ENCODE measurements around the gene OR52E4.

OR52E4 gene

DNA sequence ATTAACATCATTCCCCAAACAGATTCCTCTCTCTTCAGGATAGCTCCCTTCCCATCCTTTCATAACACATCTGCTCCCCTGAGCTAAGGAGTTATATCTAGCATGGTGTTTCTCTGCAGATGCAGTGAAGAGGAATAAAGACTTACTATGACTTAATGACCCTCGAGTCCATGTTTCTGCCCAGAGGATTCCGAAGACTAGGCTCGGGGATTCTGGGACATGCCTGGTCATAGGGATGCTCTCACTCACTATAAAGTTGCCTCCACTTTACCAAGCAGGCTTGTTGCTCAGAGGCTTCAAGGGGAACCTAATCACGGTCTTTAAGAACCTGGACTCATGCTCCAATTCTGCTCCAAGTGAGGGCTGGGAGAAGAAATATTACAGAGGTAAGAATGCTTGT, at the start of gene OR52E4:
Gene OR52E4, plus strand, starts transcription at position 301 of the 400 bp plus-strand sequence. CDS start 3,664 bp downstream, outside the sequence.
- DNase-seq, result no peak

DNA sequence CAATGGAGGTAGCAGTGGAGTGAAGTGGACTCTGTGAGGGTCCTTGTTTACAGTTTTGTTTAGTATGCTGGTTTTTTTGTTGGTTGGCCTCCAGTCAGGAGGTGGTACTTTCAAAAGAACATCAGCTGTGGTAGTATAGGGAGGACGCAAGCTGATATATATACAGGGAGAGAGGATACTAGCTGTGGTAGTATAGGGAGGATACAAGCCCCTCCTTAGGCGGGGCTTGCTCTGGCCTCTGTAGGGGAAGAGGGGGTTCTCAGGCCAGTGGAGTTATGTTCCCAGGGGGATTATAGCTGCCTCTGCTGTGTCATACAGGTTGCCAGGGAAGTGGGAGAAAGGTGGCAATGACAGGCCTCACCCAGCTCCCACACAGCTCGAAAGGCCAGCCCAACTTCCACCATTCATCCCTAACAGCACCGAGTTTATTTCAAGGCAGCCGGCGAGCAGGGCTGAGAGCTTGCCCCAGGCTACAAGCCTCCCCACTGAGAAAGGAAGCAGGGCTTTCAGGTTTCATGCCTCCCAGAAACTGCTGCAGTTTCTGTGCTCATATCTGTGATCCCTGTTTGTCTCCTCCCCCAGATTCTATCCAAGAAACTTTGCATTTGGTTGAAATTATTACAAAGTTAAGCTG, 49.1 kb upstream of the OR52E4 start:
- no peak for DNase-seq

DNA sequence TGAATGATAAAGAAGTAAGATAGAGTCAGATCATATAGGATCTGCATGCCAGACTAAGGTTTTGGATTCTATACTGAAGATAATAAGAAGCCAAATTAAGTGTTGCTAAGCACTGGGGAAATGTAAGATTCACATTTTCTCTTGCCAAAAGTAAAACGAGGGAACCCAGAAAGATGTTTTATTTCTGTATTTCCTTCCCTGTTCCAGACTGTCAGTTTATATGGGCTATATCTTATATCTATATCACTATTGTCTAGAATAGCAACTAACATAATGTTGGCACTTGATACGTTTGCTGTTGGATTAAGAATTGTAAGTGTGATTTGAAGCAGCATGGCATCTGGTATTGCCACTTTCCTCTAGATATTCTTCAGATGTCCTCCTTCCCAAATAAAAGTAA, 47.0 kb upstream of the OR52E4 start:
- no peak for DNase-seq

DNA sequence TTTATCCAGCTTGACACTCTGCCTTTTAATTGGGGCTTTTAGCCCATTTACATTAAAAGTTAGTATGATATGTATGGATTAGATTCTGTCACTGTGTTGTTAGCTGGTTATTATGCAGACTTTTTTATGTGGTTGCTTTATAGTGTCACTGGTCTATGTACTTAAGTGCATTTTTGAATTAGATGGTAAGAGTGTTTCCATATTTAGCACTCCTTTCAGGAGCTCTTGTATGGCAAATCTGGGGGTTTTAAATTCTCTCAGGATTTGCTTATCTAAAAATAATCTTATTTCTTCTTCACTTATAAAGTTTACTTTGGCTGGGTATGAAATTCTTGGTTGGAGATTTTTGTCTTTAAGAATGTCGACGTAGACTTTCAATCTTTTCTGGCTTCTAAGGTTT, 42.7 kb upstream of the OR52E4 start:
- DNase-seq, result no peak

DNA sequence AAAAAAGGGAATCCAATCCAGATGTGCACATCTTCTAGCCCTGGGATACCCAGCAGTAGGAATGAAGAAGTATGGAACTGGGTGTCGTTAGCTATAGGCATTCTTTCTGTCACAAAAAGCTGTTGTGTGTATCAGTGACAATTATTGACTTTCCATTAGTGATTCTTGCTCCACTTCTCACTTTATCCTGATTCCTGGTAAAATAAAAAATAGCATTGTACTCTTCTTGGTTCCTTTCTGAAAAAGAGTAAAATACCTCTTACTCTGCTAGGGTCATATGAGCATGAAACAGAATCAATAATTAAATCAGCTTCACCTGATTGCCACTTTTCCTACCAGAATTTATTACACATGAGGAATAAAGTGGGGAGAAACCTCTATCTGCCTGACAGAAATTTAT, 38.6 kb upstream of the OR52E4 start, which contains the start of gene OR52E6:
Gene OR52E6, minus strand, starts transcription at position 101 of the 400 bp plus-strand sequence. Its CDS starts 0 bp downstream, at position 101.
- no peak for DNase-seq

DNA sequence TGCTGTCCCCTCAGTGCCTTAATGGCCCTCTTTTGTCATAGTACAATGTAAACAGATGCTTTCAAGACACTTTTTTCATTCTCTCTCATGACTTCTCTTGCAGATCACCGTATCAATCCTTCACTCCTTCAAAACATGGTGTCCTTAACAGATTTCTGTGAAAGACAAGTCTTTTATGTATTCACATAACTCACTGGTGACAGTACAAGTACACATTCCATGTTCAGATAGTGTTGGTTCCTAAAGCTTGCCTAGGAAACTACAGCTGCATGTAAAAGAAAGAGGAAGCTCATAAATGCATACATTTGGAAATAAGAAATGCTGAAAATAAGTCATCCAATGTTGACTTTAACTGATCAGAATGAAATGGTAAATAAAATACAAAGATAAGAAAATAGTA, 33.7 kb upstream of the OR52E4 start:
- no peak for DNase-seq

DNA sequence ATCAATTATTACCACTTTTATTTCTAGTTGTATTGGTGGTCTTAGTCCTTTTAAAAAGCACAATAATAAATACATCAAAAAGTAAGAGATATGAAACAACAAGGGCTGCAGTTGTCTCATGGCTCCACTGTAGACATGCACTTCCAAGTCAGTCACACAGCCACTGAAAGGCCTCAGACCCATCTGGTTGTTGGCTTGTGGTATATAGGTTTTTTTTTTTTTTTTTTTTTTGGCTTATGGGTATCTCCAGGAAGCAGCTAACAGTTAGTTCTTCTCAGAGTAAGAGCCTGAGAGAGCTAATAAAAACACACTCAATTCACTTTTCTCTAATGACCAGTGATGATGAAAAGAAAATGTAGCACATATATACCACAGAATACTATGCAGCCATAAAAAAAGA, 32.7 kb upstream of the OR52E4 start:
- DNase-seq, result no peak

DNA sequence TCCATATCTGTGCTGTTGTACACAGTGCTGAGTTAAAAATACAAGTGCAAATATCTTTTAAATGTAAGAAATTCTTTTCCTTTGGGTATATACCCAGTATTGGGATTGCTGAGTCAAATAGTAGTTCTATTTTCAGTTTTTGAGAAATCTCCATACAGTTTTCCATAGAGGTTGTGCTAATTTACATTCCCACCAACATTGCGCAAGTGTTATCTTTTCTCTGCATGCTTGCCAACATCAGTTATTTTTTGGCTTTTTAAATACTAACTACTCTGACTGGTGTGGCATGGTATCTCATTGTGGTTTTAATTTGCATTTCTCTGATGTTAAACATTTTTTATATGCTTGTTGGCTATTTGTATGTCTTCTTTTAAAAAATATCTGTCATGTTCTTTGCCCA, 29.4 kb upstream of the OR52E4 start:
- DNase-seq, result no peak

DNA sequence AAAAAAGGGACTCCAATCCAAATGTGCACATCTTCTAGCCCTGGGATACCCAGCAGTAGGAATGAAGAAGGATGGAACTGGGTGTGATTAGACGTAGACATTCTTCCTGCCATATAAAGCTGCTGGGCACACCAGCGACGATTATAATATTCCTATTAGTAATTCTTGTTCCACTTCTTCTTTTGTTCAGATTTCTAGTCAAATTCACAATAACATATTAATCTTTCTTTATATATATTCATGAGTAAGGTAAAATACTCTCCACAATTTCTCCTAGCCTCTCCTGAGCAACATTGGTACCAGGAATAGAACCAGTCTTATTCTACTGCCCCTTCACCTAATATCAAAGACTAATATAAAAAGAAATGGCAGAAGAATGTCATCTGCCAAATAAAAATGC, 22.8 kb upstream of the OR52E4 start, which contains the start of gene OR52E8:
Gene OR52E8, minus strand, starts transcription at position 101 of the 400 bp plus-strand sequence. Its CDS starts 0 bp downstream, at position 101.
- no peak for DNase-seq

DNA sequence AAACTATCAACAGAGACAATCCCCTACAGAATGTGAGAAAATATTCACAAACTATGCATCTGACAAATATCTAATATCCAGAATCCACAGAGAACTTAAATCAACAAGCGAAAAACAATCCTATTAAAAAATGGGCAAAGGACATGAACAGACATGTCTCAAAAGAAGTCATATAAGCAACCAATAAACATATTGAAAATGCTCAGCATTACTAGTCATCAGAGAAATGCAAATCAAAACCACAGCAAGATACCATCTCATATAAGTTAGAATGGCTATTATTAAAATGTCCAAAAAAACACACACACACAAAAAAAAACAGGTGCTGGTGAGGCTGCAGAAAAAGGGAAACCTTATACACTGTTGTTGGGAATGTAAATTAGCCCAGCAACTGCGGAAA, 14.6 kb upstream of the OR52E4 start:
- no peak for DNase-seq

DNA sequence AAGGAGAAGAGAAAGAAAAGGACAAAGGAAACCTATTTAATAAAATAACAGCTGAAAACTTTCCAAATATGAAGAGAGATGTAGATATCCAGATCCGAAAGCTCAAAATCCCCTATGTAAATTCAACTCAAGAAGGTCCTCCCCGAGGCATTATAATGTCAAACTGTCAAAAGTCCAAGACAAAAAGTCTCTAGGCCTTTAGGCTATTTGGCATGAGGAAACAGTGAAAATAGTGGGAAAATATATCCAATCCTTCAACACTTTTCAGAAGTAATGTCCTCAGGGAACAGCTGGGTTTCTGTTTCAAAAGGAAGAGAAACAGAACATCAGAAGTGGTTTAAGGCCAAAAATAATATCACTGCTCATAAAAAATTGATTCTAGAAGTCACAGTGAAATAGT, 1.9 kb upstream of the OR52E4 start:
- DNase-seq, result no peak

DNA sequence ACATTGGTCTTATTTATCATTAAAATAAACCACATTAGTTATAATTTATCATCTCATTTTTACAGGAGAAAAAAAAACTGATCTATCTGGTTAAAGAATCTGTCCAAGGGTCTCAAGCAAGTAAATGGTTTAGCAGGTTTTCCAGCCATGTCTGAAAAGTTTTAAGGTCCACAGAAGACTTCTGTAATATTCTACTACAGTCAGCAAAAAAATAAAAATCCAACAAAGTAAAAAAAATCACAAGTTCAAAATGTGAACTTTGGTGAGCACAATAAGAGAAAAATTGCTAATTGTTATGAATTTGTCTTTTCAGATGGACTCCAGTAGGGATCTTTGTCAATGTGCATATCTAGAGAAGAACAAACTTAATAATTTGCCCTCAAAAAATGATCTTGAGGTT, 1.3 kb downstream of the OR52E4 start:
- DNase-seq, result no peak

DNA sequence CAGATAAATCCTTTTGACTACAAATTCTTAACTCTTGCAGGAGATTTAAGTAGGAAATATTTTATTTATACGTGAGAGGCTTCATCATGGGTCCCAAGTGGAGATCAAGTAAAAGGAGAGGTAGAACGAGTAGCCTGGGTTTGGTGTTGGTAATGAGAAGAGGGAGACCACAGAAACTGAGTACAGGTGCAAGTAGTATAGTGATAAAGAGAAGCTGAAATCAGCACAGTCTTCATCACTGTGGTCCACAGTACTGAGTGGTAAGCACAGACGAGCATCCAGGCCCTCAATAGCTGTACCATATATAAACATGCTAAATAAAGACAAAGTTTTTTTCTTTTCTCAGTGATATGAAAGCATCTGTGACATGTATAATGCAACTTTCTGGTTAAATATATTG, 6.7 kb downstream of the OR52E4 start:
- DNase-seq, result no peak

DNA sequence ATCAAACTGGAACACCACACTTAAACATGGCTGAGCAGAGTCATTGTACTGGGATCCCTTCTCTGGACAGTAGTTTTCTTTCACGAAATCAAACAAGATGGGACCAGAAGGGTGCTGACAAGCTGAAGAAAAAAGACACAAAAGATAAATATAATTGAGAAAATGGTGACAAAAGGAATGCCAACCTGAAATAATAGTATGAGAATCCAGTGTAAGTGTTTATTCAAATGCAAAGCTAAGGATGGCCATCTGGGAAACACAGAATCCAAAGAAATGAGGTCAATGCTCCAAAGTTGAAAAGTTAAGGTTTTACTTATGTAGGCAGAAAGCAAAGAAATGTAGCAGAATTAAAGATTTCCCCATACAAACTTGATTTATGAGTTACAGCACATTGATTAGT, 7.2 kb downstream of the OR52E4 start:
- DNase-seq, result no peak

DNA sequence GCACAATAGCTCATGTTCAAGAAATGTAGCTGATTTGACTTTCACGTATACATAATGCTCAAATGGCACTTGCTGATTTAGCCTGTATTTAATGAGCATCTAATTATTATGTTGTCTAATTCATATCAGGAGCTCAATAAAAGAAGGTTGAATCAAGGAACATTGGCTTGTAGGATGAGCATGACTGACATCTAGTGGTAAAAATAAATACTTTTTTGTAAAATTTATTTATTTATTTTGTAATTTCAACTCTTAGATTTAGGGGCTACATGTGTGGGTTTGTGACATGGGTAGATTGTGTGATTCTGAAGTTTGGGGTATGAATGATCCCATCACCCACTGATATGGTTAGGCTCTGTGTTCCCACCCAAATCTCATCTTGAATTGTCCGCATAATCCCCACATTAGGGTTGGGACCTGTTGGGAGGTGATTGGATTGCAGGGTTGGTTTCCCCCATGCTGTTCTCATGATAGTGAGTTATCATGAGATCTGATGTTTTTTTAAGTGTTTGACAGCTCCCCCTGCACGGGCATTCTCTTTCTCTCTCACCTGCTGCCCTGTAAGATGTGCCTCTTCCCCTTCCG, 10.9 kb downstream of the OR52E4 start:
- peak; percentile 23 for DNase-seq

DNA sequence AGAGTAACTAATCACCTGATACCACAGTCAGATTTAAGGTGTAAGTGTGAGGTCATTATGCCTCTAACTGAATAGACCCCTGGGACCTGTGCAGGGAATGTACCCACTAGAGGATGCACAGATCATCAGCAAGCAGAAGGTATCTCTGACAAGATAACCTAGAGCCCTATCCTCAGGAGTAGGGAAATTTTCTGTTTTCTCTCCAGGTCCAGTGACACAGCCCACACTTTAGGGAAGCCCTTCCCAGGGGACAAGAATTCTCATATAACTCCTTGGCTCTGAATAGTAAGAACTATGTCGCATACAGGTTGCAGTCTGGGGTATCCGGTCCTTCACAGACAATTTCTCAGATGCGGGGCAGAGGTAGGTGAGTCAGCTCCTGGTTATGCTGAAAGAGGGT, 12.5 kb downstream of the OR52E4 start, which contains the start of gene OR52E5:
Gene OR52E5, plus strand, starts transcription at position 301 of the 400 bp plus-strand sequence. CDS start 7,569 bp downstream, outside the sequence.
- no peak for DNase-seq

DNA sequence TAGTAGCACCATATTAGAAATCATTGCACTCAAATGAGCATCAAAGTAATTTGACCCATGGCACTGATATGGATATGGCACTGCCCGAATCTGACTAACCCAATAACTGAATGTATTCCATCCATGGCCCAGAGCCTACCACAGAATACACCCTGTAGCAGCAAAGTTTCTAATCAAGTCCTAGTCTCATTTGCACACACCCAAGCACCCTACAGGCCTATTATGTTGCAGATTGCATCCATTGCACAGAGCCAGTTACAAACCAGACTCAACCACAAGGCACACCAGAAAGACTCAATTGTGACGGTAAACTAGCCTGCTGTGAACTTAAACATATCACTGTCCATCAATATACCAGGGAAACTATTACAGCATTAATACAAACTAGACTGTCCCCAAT, 19.1 kb downstream of the OR52E4 start:
- DNase-seq, result no peak

DNA sequence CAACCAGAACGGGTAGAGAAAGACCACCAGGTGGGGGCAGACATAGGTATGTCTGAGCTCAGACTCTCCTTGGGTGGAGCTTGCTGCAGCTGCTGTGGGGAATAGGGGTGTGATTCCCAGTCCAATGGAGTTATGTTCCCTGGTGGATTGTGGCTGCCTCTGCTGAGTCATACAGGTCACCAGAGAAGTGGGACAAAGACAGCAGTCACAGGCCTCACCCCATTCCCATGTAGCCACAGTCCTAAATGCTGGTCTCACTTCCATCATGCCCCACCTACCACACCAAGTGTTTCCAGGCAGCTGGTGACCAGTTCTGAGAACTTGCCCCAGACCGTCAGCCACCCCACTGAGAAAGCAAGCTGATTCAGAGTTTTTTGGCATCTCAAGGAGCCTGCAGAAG, 30.1 kb downstream of the OR52E4 start:
- no peak for DNase-seq

DNA sequence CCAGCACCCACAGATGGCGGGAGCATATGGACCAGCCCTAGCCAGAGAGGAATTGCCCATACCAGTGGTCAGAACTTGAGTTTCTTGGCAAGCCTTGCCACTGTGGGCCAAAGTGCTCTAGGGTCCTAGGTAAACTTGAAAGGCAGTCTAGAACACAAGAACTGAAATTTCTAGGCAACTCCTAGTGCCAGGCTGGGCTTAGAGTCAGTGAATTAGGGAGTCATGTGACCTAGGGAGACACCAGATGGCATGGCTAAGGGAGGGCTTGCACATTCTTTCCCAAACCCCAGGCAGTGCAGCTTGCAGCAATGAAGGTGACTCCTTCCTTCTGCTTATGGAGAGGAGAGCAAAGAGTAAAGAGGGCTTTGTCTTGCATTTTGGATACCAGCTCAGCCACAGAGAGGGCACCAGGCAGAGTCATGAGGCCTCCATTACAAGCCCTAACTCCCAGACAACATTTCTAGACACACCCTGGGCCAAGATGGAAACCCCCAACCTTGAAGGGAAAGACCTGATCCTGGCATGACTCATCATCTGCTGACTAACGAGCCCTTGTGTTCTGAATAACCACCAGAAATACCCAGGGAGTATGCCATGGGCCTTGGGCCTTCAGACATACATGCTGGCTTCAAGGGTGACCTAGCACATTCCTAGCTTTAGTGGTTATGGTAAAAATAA, 42.5 kb downstream of the OR52E4 start:
- DNase-seq, result no peak

DNA sequence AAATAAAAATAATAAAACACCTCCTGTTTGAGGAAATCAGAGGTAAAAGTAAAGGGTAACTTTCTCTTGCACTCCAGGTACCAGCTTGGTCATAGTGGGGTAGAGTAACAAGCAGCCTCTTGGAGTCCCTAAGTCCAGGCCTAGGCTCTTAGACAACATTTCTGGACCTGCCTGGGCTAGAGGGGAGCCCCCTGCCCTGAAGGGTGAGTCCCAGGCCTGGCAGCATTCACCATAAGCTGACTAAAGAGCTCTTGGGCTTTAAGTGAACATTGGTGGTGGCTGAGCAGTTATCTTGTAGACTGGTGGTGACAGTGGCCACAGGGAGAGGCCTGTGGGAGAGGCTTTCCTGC, 43.0 kb downstream of the OR52E4 start:
- no peak for DNase-seq

DNA sequence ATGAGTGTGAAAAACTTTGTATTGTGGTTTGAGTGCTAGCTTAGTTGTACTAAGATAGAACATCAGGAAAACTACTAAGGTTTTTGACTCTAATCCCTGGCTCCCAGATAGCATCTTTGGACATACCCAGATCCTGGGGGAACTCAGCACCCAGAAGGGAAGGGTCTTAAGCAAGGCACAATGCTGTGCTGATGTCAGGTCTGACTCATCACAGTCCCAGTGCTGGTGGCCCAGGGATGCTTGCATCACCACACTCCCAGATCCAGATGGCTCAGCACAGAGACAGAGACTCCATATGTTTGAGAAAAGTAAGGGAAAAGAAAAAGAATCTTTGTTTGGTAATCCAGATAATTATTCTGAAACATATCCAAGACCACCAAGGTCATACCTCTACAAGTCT, 43.4 kb downstream of the OR52E4 start:
- DNase-seq, result no peak

DNA sequence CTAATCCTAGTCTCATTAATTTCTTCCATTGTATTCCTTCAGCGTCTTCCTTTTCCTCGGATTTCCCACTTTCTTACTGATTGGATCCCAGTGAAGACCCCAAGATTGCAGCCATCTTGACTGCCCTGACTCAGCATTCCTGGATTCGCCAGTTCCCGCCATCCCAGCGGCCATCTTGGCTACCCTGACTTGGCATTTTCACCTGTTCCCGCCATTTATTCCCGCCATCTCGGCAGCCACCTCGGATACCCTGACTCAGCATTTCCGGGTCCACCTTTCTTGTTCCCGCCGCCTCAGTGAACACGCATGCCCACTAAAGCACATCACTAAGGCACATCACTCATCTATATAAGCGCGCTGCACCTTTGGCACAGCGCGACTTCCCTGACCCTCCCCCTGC, 47.8 kb downstream of the OR52E4 start:
- DNase-seq, result no peak

DNA sequence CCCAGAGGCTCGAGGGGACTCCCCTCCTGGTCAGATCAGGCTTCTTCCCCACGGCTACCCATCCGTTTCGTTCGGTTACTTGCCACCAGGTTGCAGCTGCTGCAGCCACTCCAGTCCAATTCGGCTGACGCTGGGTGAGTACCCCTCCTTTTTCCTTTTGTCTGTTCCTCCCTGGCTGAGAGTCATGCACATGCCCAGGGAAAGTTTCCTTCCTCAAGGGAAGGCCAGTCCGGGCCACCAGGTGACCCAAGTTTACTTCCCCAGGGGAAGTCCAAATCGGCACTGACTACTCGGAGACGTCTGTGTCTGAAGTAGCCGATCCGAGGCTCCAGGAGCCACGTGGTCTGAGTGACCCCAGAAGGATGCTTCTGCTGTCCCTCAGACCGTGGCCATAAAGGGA, 48.4 kb downstream of the OR52E4 start:
- no peak for DNase-seq

Measured in kidney glomerular epithelial cell (primary cell).